RWPE2 (cell line): ENCODE data around the gene COPZ2.
"Not testable (repeated sequence)": the region's sequence is repeated elsewhere in the genome, so short reads cannot be mapped to it uniquely, and the experiment has no call there.

ENCODE experiments used
- ATAC-seq: fragments of 200-7000 bp; cut with Tn5 transposase; 3 replicates; pipeline ENCODE4 v1.9.1; 2021; ENCODE audit warnings: low read depth
- DNase-seq: peaks from one replicate; pipeline ENCODE4 v3.0.0-alpha.2; 2020; ENCODE audit warnings: low spot score
- H3K27ac ChIP-seq: fragments of 450-650 bp; 2 replicates; pipeline ENCODE4 v1.5.1; 2017; ENCODE audit warnings: mild to moderate bottlenecking; ENCODE audit not compliant: poor library complexity, severe bottlenecking
- H3K27me3 ChIP-seq: fragments of 250-450 bp; sonication (Bioruptor Pico); 2 replicates; pipeline ENCODE4 v1.5.1; 2021; ENCODE audit warnings: mild to moderate bottlenecking, moderate library complexity; ENCODE audit not compliant: insufficient read depth, poor library complexity, severe bottlenecking
- H3K36me3 ChIP-seq: fragments of 250-450 bp; sonication (Bioruptor Pico); 2 replicates; pipeline ENCODE4 v1.5.1; 2020; ENCODE audit warnings: low read depth, mild to moderate bottlenecking, moderate library complexity
- H3K4me1 ChIP-seq: fragments of 250-450 bp; sonication (Bioruptor Pico); 2 replicates; pipeline ENCODE4 v1.5.1; 2021; ENCODE audit warnings: mild to moderate bottlenecking, moderate library complexity; ENCODE audit not compliant: insufficient read depth, poor library complexity, severe bottlenecking
- H3K4me3 ChIP-seq: fragments of 250-450 bp; sonication (Bioruptor Pico); 2 replicates; pipeline ENCODE4 v1.5.1; 2021; ENCODE audit warnings: mild to moderate bottlenecking, moderate library complexity; ENCODE audit not compliant: severe bottlenecking
- H3K9me3 ChIP-seq: fragments of 250-450 bp; sonication (Bioruptor Pico); 2 replicates; pipeline ENCODE4 v1.5.1; 2021; ENCODE audit warnings: mild to moderate bottlenecking, moderate library complexity; ENCODE audit not compliant: severe bottlenecking
- CTCF ChIP-seq: fragments of 450-650 bp; IDR thresholded peaks from one replicate; pipeline ENCODE4 v1.5.1; 2017; ENCODE audit warnings: mild to moderate bottlenecking, moderate library complexity; ENCODE audit not compliant: poor library complexity, severe bottlenecking

Gene COPZ2

DNA sequence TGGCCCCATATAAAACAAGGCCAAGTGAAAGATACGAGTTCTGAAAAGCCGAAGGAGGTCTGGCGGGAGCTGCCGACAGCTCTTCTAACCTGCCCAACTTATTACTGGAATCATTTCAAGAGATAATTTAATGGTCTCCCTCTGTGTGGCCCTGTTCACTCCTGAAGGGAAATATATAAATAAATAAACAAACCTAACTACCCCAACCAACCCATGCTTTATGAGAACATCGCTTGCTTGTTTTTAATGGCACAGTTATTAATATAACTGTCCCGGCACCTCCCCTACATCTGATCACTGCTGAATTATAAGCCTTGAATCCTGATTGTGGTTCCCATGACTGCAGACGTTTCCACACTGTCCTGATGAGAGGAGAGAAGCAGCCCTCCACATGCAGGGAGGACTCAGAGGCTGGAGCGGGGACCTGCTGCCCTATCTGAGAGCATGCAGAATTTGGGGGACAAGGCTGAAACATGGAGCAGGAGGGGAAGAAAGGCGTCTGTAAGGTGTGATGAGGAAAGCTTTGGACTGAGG is 44.5 kb downstream of the COPZ2 start:
- H3K27me3 ChIP-seq: no peaks in the 10 kb centered on the region
- ATAC-seq (no peak), DNase-seq (no peak)
- H3K9me3 ChIP-seq: no peaks in the 10 kb centered on the region
- TF ChIP-seq CTCF: no peak
- H3K27ac ChIP-seq: no peak overlapping the region
- no peaks in the 10 kb centered on the region for H3K36me3 ChIP-seq
- H3K4me3 ChIP-seq: no peak overlapping the region
- H3K4me1 ChIP-seq: no peaks in the 10 kb centered on the region

- Histone ChIP-seq H3K4me1 (no peaks in the 10 kb centered on the region), H3K36me3 (no peaks in the 10 kb centered on the region), H3K27me3 (no peaks in the 10 kb centered on the region), H3K9me3 (no peaks in the 10 kb centered on the region), H3K4me3 (no peak overlapping the region), H3K27ac (no peak overlapping the region)
- DNase-seq (no peak), ATAC-seq (no peak)
- TF ChIP-seq CTCF: no peak
These were observed 45.4 kb downstream of the COPZ2 start for GRCh38 chr17:47992216-47992615.

DNA sequence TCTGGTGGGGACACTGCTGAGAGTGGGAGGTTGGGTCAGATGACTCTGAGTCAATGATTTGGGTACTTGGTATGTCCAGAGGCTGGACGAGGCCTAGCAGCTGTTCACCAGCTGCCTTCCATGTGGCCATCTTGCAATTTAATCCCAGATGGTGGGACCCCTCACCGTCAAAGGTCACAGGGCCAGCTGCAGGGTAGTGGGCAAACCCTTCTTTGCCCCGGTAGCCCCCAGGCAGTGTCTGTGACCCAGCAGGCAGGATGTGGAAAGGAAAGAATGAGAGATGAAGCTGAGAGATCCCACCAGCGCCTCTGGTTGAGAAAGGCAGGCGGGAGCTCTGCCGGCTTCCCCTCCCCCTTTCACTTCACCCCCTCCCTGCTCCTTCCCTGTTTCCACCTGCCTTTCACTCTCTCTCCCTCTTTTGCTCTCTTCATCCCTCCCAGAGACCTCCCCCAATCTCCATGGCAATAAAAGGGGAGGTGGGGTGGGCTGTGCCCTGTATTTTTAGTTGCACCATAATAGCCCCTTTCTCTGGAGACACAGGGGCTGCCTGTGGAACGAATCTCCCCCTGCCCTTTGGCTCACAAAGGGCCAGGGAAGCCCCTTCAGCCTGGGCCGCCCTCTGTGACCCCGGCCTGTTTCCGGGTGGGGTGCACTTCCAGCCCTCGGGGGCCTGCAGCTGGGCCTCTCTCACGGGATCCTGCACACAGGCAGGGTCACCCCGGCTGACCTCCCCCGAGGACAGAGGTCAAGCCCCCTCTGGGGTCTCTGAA is 46.5 kb downstream of the COPZ2 start:
- DNase-seq (no peak), ATAC-seq (no peak)
- no peaks in the 10 kb centered on the region for H3K4me1 ChIP-seq
- no peaks in the 10 kb centered on the region for H3K9me3 ChIP-seq
- TF ChIP-seq CTCF: no peak
- no peak overlapping the region for H3K27ac ChIP-seq
- no peaks in the 10 kb centered on the region for H3K27me3 ChIP-seq
- H3K4me3 ChIP-seq: no peak overlapping the region
- H3K36me3 ChIP-seq: no peaks in the 10 kb centered on the region

DNA sequence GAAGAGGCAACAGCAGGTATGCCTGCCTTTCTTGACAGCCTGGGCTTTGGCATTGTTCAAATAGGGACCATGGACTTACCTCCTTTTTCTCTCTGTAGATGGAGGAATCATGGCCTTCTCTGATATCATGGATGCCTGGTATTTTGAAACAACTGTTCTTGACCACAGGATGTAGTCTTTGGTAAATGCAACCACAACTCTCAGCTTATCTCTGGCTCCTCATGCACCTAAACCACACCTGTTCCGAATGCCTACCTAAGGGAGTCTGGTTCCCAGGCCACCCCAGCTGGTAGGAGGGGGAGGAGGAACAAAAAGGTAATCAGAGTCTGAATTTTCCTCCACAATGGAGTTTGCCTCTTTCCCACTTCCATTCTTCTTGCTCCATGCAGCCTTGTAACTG is 47.9 kb downstream of the COPZ2 start:
- no peaks in the 10 kb centered on the region for H3K4me1 ChIP-seq
- H3K36me3 ChIP-seq: no peaks in the 10 kb centered on the region
- TF ChIP-seq CTCF: no peak
- no peak overlapping the region for H3K4me3 ChIP-seq
- no peak for DNase-seq
- H3K27me3 ChIP-seq: no peaks in the 10 kb centered on the region
- no peak overlapping the region for H3K27ac ChIP-seq
- no peaks in the 10 kb centered on the region for H3K9me3 ChIP-seq
- no peak for ATAC-seq

DNA sequence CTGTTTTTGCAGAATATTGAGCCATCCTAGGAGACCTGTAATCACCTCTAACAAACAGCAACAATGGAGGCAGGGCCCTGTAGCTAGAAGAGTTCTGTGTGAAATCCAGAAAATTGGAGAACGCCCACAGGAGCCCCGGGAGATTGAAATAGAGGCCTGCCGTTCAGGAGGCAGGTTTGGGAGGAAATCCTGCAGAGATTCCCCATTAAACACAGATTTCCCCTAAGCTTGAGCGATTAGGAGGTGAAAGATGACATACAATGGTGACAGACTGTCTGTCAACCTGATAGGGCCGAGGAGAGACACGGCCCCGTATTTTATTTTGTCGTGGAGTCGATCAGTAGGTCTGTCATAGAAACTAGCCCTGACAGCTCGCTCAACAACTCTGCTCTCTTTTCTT is 48.4 kb downstream of the COPZ2 start:
- Histone ChIP-seq H3K36me3 (0 out of 2 replicates have a peak, but pooled peaks cover 5% of the 10 kb centered on the region), H3K4me1 (no peaks in the 10 kb centered on the region), H3K27me3 (no peaks in the 10 kb centered on the region), H3K4me3 (no peak overlapping the region), H3K27ac (no peak overlapping the region), H3K9me3 (no peaks in the 10 kb centered on the region)
- DNase-seq (no peak), ATAC-seq (no peak)
- TF ChIP-seq CTCF: no peak

- H3K4me3 ChIP-seq, H3K27me3 ChIP-seq, DNase-seq, H3K4me1 ChIP-seq, H3K9me3 ChIP-seq, H3K27ac ChIP-seq, ATAC-seq: not testable (repeated sequence)
- H3K36me3 ChIP-seq: peaks cover 10% of the 10 kb centered on the region; the same call in 1 of the 2 replicates
These were observed 49.2 kb downstream of the COPZ2 start for GRCh38 chr17:47988445-47988844.
